Neural cell (in vitro differentiated cells): ENCODE measurements around the gene RAB11FIP2. TPM values are rescaled to one million over a fixed set of nuclear protein-coding genes. Genes with fewer than 3 reads are reported as not detected.

ENCODE experiments used
- H2AFZ ChIP-seq: fragments of 200-600, 300-800 bp; sonication (generic), shearing (Covaris generic); 2 replicates; pipeline ENCODE4 v1.6.0; 2014; ENCODE audit warnings: low read depth, mild to moderate bottlenecking, antibody characterized with exemption, low read length, moderate library complexity
- H3F3A ChIP-seq: fragments of 200-600 bp; shearing (Covaris generic); 2 replicates; pipeline ENCODE4 v1.6.1; 2016; ENCODE audit warnings: mild to moderate bottlenecking, moderate library complexity, mixed read lengths, antibody characterized with exemption, low read length; ENCODE audit not compliant: insufficient read depth, poor library complexity, severe bottlenecking
- H3K27ac ChIP-seq: fragments of 200-600, 300-800 bp; sonication (generic), shearing (Covaris generic); 2 replicates; pipeline ENCODE4 v1.5.1; 2014; ENCODE audit warnings: mild to moderate bottlenecking, low read length, moderate library complexity
- H3K27me3 ChIP-seq: fragments of 300-800, 200-600 bp; sonication (generic), shearing (Covaris generic); 2 replicates; pipeline ENCODE4 v1.6.0; 2014; ENCODE audit warnings: mild to moderate bottlenecking, low read depth, low read length, moderate library complexity; ENCODE audit not compliant: insufficient read depth
- H3K36me3 ChIP-seq: fragments of 300-800, 200-600 bp; sonication (generic), shearing (Covaris generic); 2 replicates; pipeline ENCODE4 v1.5.1; 2014; ENCODE audit warnings: mild to moderate bottlenecking, antibody characterized with exemption, low read length, moderate library complexity; ENCODE audit not compliant: insufficient read depth
- H3K4me2 ChIP-seq: fragments of 300-800, 200-600 bp; sonication (generic), shearing (Covaris generic); 2 replicates; pipeline ENCODE4 v1.6.0; 2014; ENCODE audit warnings: mild to moderate bottlenecking, low read length
- H3K4me3 ChIP-seq: fragments of 300-800, 200-600 bp; sonication (generic), shearing (Covaris generic); 2 replicates; pipeline ENCODE4 v1.5.1; 2014; ENCODE audit warnings: mild to moderate bottlenecking, low read length, moderate library complexity
- H3K79me2 ChIP-seq: fragments of 200-600 bp; shearing (Covaris generic); replicated peaks from 2 replicates; pipeline ENCODE4 v1.6.0; 2014; ENCODE audit warnings: mild to moderate bottlenecking, low read length, moderate library complexity; ENCODE audit not compliant: insufficient read depth
- H3K9ac ChIP-seq: fragments of 300-800, 200-600 bp; sonication (generic), shearing (Covaris generic); 2 replicates; pipeline ENCODE4 v1.6.1; 2016; ENCODE audit warnings: mild to moderate bottlenecking, low read length, mixed read lengths
- H3K9me2 ChIP-seq: fragments of 200-600 bp; shearing (Covaris generic); 2 replicates; pipeline ENCODE4 v1.6.1; 2016; ENCODE audit warnings: mild to moderate bottlenecking, low read length, mixed read lengths; ENCODE audit not compliant: insufficient read depth
- H3K9me3 ChIP-seq: fragments of 200-600, 300-800 bp; sonication (generic), shearing (Covaris generic); 2 replicates; pipeline ENCODE4 v1.6.1; 2016; ENCODE audit warnings: mild to moderate bottlenecking, mixed run types, low read length, moderate library complexity, mixed read lengths
- H4K20me1 ChIP-seq: fragments of 200-600 bp; shearing (Covaris generic); 2 replicates; pipeline ENCODE4 v1.6.1; 2016; ENCODE audit warnings: mild to moderate bottlenecking, mixed run types; ENCODE audit not compliant: insufficient read depth
- CTCF ChIP-seq: fragments of 450-650 bp; IDR thresholded peaks from 2 replicates; pipeline ENCODE4 v1.5.1; 2014; ENCODE audit warnings: antibody characterized with exemption, mild to moderate bottlenecking, moderate library complexity; ENCODE audit not compliant: poor library complexity, severe bottlenecking
- EP300 ChIP-seq: fragments of 450-650 bp; conservative IDR thresholded peaks from 2 replicates; pipeline ENCODE4 v1.6.1; 2014; ENCODE audit warnings: antibody characterized with exemption, mild to moderate bottlenecking, moderate library complexity; ENCODE audit not compliant: poor library complexity, severe bottlenecking
- EZH2 ChIP-seq: fragments of 200-600, 300-800 bp; shearing (Covaris generic), sonication (generic); IDR thresholded peaks from 2 replicates; pipeline ENCODE4 v1.6.1; 2014; ENCODE audit warnings: antibody characterized with exemption, low read length, borderline replicate concordance, mild to moderate bottlenecking; ENCODE audit not compliant: insufficient read depth, poor library complexity, severe bottlenecking
- MXI1 ChIP-seq: fragments of 450-650 bp; conservative IDR thresholded peaks from 2 replicates; pipeline ENCODE4 v1.6.1; 2014; ENCODE audit warnings: antibody characterized with exemption, mild to moderate bottlenecking; ENCODE audit not compliant: poor library complexity, severe bottlenecking
- POLR2AphosphoS5 ChIP-seq: IDR thresholded peaks from 2 replicates; pipeline ENCODE4 v1.6.1; 2012
- RAD21 ChIP-seq: fragments of 450-650 bp; conservative IDR thresholded peaks from 2 replicates; pipeline ENCODE4 v1.6.1; 2014; ENCODE audit warnings: antibody characterized with exemption, mild to moderate bottlenecking, moderate library complexity
- REST ChIP-seq: IDR thresholded peaks from 2 replicates; pipeline ENCODE4 v1.6.1; 2012; ENCODE audit warnings: borderline replicate concordance
- SMC3 ChIP-seq: fragments of 450-650 bp; conservative IDR thresholded peaks from 2 replicates; pipeline ENCODE4 v1.6.1; 2014; ENCODE audit warnings: antibody characterized with exemption, mild to moderate bottlenecking, moderate library complexity; ENCODE audit not compliant: poor library complexity
- TAF1 ChIP-seq: IDR thresholded peaks from 2 replicates; pipeline ENCODE4 v1.6.1; 2012; ENCODE audit warnings: low read depth
- polyA plus RNA-seq: library from polyadenylated mRNA; depleted of rRNA; stranded (reverse); fragments of >200 nt; gene quantifications from 2 replicates; pipeline ENCODE4 v1.2.3, GENCODE V29; 2014

The RAB11FIP2 gene
- polyA plus RNA-seq, 1 donor from 2014 or later: 26.3 TPM

- H3K9me2 ChIP-seq: no peaks in the 10 kb centered on the region
- TF ChIP-seq TAF1: no peak
- no peak for TF ChIP-seq MXI1
- no peak for TF ChIP-seq RAD21
- no peak for TF ChIP-seq SMC3
- no peak for TF ChIP-seq EZH2
- no peak for TF ChIP-seq POLR2AphosphoS5
- TF ChIP-seq CTCF: no peak
- TF ChIP-seq REST: no peak
- no peak for TF ChIP-seq EP300
- no peaks in the 10 kb centered on the region for H4K20me1 ChIP-seq
- H3K27ac ChIP-seq: no peak overlapping the region
- no peak overlapping the region for H3K9ac ChIP-seq
- H3K4me3 ChIP-seq: no peak overlapping the region
- H3K9me3 ChIP-seq: no peaks in the 10 kb centered on the region
- H3K79me2 ChIP-seq: no peaks in the 10 kb centered on the region
- no peaks in the 10 kb centered on the region for H3K27me3 ChIP-seq
- no peaks in the 10 kb centered on the region for H3F3A ChIP-seq
- H2AFZ ChIP-seq: no peak overlapping the region
- H3K4me2 ChIP-seq: no peak overlapping the region
- no peaks in the 10 kb centered on the region for H3K36me3 ChIP-seq
Measured at GRCh38 chr10:118092209-118092608, 45.5 kb upstream of the RAB11FIP2 start.

- Histone ChIP-seq H2AFZ (no peak overlapping the region), H3K36me3 (no peaks in the 10 kb centered on the region), H3K9me3 (peaks cover 6% of the 10 kb centered on the region), H3F3A (no peaks in the 10 kb centered on the region), H3K9ac (no peak overlapping the region), H3K4me3 (no peak overlapping the region), H3K79me2 (no peaks in the 10 kb centered on the region), H4K20me1 (no peaks in the 10 kb centered on the region), H3K9me2 (no peaks in the 10 kb centered on the region), H3K4me2 (no peak overlapping the region), H3K27me3 (no peaks in the 10 kb centered on the region), H3K27ac (no peak overlapping the region)
- no peak for TF ChIP-seq SMC3
- TF ChIP-seq MXI1: no peak
- TF ChIP-seq EP300: no peak
- no peak for TF ChIP-seq RAD21
- no peak for TF ChIP-seq POLR2AphosphoS5
- TF ChIP-seq CTCF: no peak
- TF ChIP-seq REST: no peak
- no peak for TF ChIP-seq EZH2
- no peak for TF ChIP-seq TAF1
Measured at GRCh38 chr10:118080817-118081216, 34.1 kb upstream of the RAB11FIP2 start.
